HTR-8/SVneo (cell line): ENCODE measurements around the gene RUFY1.
A peak's percentile ranks its signal among the peaks of the same experiment; 100 is the strongest.
"Not testable (repeated sequence)": the region's sequence is repeated elsewhere in the genome, so short reads cannot be mapped to it uniquely, and the experiment has no call there.

Source experiments
- DNase-seq: peaks from one replicate; pipeline ENCODE4 v3.0.0; 2011; ENCODE audit warnings: low spot score, mixed read lengths; ENCODE audit not compliant: insufficient read length
- FAIRE-seq: peaks from 2 replicates; lab custom pipeline; 2011; peaks lifted over from hg19 to GRCh38; lab: Jason Lieb, UNC

RUFY1 gene

DNA sequence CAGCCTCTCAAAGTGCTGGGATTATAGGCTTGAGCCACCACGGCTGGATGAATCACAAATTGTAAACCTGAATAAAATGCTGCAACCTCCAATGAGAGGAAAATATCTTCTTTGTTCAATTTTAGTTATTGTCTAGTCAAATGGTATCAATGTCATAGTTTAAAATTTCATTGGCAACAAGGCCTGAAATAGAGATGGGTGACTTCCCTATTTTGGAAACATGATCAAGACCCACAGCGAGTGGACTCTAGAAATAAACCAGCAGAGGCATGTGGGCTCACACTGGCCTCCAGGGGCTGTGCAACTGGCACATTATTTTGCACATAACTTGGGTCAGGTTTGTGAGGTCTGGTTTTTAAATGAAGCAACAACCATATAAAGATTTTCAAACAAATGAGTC, 102.8 kb downstream of the RUFY1 start:
- not testable (repeated sequence) for DNase-seq, FAIRE-seq

GRCh38 chr5:179657302-179658178, 107.2 kb downstream of the RUFY1 start:
- FAIRE-seq, result peak; percentile 80
- DNase-seq, result not testable (repeated sequence)

DNA sequence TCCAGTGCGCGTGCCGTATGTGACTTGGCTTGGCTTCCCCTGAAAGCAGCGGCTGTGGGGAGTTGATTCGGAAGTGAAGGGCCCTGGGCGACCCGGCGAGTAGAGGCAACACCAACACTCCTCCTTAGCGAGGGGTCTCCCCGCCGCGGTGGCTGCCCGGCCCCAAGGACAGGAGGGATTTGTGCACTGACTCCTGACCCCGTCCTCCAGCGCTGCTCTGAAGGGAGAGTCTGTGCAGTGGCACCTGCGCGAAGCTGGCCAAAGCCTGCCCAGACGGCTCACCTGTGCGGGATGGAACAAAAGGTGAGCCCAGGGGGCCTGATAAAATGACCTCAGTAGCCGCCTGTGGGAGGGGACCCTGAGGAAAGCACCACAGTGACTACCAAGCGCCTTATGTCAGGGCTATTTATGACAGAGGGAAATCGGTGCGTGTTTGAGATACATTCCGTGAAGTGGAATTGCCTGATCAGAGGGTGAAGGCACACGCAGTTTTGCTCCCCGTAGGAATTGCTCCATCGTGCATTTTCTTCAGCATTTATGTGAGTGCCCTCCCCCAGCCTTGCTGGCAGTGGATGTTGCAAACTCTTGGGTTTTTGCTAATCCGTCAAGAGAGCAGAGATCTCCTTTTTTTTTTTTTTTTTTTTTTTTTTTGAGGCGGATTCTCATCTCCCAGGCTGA, 108.0 kb downstream of the RUFY1 start:
- not testable (repeated sequence) for DNase-seq, FAIRE-seq
